ENCODE measurements around the gene ECHS1.

GRCh38 chr10:133419211-133419950, 46.2 kb upstream of the ECHS1 start:
- TF ChIP-seq CTCF (IDR thresholded peaks at IDR 0.05) = no peak
- TF ChIP-seq POLR2A (IDR thresholded peaks at IDR 0.05) = no peak
